ENCODE measurements around the gene OBP2A.

- TF ChIP-seq, protein P1, sequence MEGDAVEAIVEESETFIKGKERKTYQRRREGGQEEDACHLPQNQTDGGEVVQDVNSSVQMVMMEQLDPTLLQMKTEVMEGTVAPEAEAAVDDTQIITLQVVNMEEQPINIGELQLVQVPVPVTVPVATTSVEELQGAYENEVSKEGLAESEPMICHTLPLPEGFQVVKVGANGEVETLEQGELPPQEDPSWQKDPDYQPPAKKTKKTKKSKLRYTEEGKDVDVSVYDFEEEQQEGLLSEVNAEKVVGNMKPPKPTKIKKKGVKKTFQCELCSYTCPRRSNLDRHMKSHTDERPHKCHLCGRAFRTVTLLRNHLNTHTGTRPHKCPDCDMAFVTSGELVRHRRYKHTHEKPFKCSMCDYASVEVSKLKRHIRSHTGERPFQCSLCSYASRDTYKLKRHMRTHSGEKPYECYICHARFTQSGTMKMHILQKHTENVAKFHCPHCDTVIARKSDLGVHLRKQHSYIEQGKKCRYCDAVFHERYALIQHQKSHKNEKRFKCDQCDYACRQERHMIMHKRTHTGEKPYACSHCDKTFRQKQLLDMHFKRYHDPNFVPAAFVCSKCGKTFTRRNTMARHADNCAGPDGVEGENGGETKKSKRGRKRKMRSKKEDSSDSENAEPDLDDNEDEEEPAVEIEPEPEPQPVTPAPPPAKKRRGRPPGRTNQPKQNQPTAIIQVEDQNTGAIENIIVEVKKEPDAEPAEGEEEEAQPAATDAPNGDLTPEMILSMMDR (IDR thresholded peaks at IDR 0.05 in 2 of 3, conservative IDR thresholded peaks at IDR 0.05 in 1 of 3; ENCODE audit: borderline replicate concordance in 1 of 3, insufficient read depth in 1 of 3, low read depth in 2 of 3, low read length in 2 of 3) = no peak
- TF ChIP-seq YY1 (IDR thresholded peaks at IDR 0.05; ENCODE audit: extremely low read depth, insufficient replicate concordance, low read depth, low read length) (no peak), EZH2 (IDR thresholded peaks at IDR 0.05) (no peak), ZNF274 (IDR thresholded peaks at IDR 0.05; ENCODE audit: low read depth, low read length) (no peak), POLR2A (IDR thresholded peaks at IDR 0.05; ENCODE audit: borderline replicate concordance, extremely low read depth, insufficient read depth, insufficient read length) (no peak), POLR2AphosphoS5 (IDR thresholded peaks at IDR 0.05; ENCODE audit: low read depth, low read length) (no peak), EZH2phosphoT487 (IDR thresholded peaks at IDR 0.05; ENCODE audit: borderline replicate concordance) (no peak), JUND (IDR thresholded peaks at IDR 0.05) (no peak), ATF3 (IDR thresholded peaks at IDR 0.05) (no peak), ELF1 (IDR thresholded peaks at IDR 0.05; ENCODE audit: borderline replicate concordance, low read depth) (no peak), RAD21 (IDR thresholded peaks at IDR 0.05; ENCODE audit: low read depth) (no peak), CEBPB (IDR thresholded peaks at IDR 0.05; ENCODE audit: low read depth) (no peak)
- TF ChIP-seq, protein P2, sequence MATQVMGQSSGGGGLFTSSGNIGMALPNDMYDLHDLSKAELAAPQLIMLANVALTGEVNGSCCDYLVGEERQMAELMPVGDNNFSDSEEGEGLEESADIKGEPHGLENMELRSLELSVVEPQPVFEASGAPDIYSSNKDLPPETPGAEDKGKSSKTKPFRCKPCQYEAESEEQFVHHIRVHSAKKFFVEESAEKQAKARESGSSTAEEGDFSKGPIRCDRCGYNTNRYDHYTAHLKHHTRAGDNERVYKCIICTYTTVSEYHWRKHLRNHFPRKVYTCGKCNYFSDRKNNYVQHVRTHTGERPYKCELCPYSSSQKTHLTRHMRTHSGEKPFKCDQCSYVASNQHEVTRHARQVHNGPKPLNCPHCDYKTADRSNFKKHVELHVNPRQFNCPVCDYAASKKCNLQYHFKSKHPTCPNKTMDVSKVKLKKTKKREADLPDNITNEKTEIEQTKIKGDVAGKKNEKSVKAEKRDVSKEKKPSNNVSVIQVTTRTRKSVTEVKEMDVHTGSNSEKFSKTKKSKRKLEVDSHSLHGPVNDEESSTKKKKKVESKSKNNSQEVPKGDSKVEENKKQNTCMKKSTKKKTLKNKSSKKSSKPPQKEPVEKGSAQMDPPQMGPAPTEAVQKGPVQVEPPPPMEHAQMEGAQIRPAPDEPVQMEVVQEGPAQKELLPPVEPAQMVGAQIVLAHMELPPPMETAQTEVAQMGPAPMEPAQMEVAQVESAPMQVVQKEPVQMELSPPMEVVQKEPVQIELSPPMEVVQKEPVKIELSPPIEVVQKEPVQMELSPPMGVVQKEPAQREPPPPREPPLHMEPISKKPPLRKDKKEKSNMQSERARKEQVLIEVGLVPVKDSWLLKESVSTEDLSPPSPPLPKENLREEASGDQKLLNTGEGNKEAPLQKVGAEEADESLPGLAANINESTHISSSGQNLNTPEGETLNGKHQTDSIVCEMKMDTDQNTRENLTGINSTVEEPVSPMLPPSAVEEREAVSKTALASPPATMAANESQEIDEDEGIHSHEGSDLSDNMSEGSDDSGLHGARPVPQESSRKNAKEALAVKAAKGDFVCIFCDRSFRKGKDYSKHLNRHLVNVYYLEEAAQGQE (IDR thresholded peaks at IDR 0.05; ENCODE audit: low read depth) = no peak
- TF ChIP-seq, protein P3, sequence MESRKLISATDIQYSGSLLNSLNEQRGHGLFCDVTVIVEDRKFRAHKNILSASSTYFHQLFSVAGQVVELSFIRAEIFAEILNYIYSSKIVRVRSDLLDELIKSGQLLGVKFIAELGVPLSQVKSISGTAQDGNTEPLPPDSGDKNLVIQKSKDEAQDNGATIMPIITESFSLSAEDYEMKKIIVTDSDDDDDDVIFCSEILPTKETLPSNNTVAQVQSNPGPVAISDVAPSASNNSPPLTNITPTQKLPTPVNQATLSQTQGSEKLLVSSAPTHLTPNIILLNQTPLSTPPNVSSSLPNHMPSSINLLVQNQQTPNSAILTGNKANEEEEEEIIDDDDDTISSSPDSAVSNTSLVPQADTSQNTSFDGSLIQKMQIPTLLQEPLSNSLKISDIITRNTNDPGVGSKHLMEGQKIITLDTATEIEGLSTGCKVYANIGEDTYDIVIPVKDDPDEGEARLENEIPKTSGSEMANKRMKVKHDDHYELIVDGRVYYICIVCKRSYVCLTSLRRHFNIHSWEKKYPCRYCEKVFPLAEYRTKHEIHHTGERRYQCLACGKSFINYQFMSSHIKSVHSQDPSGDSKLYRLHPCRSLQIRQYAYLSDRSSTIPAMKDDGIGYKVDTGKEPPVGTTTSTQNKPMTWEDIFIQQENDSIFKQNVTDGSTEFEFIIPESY (IDR thresholded peaks at IDR 0.05; ENCODE audit: extremely low read depth, insufficient replicate concordance, low read length) = no peak
Observed at GRCh38 chr9:135592331-135592590, 46.3 kb downstream of the OBP2A start.
